HG02610 (cell line): ENCODE data around the gene VENTX.
"Not testable (repeated sequence)": the region's sequence is repeated elsewhere in the genome, so short reads cannot be mapped to it uniquely, and the experiment has no call there.

ENCODE experiments used
- ATAC-seq: cut with Tn5 transposase; IDR thresholded peaks from one replicate; pipeline ENCODE4 v1.9.1; 2021; ENCODE audit warnings: mild to moderate bottlenecking, moderate library complexity; ENCODE audit not compliant: unreplicated experiment

VENTX gene

DNA sequence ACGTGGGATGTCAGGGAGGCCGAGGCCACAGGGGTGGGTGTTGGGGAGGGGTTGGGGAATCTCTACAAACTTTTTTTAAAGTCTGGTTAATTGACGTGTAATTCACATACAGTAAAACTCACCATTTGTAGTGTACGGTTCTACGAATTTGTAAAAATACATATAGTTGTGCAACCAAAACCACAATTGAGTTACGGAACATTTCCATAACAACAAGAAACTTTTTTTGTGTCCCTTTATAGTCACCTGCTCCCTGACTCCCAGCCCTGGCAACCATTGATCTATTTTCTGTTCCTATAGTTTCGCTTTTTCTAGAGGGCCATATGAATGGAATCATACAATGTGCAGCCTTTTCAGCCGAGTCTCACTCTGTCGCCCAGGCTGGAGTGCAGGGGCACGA, 2.9 kb upstream of the VENTX start:
- ATAC-seq = not testable (repeated sequence)

- ATAC-seq = no peak
These were observed 2.3 kb upstream of the VENTX start for GRCh38 chr10:133235265-133235855.

GRCh38 chr10:133235932-133236331, 1.7 kb upstream of the VENTX start:
- ATAC-seq = no peak

DNA sequence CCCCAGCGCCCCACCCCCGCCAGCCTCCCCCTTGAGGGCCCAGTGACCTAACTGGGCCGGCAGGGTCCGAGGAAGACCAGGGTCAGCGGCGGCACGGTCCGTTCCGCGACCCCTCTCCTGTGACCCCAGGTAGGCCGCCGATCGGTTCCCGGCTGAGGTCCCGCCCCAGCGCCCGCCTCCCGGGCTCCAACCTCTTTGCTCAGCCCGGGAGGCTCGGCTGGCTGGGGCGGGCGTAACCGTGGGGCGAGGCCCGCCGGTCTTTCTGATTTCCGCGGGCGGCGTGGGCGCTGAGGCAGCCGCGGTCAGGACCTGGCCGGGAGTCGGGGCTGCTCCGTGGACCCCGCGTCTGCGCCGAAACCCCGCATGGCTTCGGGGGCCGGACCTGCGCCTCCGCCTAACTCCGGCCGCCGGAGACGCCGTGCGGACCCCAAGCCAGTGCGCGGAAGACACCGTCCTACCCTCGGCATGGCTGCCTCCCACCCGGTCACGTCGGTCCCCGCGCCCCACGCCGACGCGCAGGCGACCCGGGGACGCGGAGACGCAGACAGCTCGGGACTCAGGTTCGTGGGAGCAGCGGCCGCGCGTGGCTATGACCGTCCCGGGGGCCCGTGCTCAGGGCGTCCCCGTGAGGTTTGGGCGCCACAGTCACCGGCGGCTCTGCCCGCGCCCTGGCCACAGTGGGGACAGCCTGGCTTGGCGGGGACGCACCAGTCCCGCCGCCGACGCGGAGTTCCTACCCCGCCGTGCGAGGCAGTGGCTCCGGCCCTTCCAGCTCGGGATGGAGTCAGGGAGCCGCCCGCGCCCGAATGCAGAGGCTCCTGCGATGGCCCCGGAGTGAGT, 1.0 kb upstream of the VENTX start:
- ATAC-seq = no peak

DNA sequence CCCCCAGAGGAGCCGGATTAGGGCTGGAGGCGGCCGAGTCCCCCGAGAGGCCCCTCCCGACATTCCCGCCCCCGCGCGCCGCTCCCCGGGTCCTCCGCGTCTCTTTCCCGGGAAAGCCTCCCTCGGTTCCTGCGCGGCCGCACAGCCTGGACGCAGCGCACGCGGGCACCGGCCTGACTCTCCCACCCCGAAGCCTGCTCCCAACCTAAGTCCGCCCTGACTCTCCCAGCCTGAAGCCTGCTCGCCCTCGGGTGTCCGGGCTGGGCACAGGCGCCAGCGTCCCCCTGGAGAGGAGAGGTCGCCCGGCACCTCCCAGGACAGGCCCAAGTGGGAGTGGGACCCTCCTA, 441 bp upstream of the VENTX start:
- no peak for ATAC-seq

GRCh38 chr10:133238466-133238804, 780 bp downstream of the VENTX start:
- ATAC-seq = no peak

DNA sequence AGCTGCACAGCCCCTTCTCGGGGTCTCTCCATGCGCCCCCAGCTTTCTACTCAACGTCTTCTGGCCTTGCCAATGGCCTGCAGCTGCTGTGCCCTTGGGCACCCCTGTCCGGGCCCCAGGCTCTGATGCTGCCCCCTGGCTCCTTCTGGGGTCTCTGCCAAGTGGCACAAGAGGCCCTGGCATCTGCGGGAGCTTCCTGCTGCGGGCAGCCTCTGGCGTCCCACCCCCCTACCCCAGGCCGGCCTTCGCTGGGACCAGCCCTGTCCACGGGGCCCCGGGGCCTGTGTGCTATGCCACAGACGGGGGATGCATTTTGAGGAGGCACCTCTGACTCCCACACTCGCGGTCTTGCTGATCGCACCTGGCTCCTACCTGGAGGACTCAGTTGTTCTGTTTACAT, 2.3 kb downstream of the VENTX start:
- ATAC-seq = no peak

GRCh38 chr10:133241501-133242205, 4.0 kb downstream of the VENTX start:
- ATAC-seq = no peak

DNA sequence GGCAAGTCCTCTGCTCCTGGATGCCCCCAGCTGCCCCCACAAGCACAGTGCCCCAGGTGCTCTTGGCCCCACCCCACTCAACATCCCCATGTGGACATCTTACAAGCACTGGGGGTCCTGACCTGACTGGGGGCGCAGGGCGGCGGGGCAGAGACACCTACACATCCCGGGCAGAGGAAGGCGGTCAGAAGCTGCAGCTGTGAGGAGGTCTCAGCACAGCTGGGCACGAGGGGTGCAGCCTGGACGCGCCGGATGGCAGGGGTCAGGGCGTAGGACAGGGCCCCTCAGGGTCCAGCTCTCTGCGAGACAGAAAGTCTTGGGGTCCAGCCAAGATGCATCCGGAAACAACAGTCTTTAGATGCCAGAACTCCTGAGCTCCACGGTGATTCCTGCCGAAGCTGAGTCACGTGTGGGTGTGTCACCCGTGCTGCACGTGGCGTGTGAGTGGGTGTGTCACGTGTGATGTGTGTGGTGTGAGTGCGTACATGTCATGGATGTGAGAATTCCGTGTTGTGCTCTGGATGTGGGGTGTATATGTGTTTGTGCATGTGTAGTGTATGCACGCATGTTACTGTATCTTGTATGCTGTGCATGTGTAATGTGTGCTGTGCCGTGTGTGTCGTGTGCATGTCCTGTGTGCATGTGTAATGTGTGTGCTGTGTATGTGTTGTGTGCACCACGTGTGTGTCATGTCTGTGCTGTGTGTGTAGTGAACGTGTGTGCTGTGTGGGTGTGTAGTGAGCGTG, 5.1 kb downstream of the VENTX start:
- ATAC-seq = no peak

DNA sequence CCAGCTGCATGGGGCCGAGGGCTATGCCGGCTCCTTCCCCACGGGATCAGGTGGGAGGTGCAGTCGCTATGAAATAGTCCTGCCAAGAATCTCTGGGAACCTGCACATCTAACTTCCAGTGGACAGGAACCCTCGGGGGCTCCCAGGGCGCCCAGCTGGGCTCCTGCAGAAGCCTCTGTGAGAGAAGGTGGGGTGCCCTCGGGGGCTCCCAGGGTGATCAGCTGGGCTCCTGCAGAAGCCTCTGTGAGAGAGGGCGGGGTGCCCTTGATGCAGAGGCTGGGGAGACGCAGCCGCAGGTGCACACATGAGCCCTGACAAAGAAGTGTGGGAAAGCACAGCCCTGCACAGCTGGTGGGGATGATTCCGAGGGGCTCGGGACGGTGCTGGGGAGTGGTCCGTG, 5.9 kb downstream of the VENTX start:
- no peak for ATAC-seq

DNA sequence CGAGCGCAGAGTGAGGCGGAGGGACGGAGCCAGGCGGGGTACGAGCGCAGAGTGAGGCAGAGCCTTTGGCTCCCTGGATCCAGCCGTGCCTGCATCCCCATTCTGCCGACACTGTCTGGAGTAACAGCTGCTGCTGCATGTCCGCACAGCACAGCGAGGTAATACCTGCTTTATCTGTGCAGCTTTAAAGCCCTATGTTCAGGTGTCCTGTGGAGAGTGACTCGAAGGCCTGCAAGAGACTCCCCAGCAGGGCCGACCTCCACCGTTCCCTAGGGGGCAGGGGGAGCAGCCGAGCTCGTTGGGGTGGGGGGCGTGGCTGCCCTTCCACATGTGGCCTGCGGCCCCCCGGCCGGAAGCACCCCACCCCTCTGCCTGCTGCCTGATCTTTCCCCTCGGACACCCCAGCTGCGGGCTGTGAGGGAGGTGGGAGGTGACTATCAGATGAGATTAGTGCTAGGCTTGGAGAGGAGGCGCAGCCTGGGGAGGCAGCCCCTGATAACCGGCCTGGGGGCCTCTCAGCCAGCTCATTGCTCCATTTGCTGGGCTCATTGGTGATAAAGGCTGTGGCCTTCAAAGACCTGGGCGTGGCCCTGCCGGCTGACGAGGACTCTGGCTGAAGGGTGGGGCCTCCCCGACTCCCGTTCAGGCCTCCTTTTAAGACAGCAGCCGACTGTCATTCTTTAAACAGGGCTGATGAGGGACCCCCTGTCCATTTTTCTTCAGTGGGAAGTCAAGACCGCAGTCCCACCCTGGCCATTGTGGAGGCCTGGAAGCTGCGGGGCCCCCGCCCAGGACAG, 8.0 kb downstream of the VENTX start:
- no peak for ATAC-seq

DNA sequence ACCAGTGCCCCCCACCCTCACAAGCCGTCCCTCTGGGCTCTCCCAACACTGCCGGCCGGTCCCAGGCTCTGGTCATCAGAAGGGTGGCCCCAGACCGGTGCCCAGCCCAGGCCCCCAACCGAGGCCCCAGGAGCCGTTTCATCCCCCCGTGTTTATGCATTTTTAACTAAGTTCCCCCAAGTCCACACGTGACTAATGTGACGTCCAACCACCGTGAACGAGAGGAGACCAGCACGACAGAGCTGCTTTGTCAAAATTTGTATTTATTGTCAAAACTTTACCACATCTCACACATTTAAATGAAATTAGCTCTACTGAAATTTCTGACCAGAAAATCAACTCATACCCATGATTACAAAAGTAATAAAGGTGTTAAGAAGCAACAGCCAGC, 8.6 kb downstream of the VENTX start:
- ATAC-seq = no peak

DNA sequence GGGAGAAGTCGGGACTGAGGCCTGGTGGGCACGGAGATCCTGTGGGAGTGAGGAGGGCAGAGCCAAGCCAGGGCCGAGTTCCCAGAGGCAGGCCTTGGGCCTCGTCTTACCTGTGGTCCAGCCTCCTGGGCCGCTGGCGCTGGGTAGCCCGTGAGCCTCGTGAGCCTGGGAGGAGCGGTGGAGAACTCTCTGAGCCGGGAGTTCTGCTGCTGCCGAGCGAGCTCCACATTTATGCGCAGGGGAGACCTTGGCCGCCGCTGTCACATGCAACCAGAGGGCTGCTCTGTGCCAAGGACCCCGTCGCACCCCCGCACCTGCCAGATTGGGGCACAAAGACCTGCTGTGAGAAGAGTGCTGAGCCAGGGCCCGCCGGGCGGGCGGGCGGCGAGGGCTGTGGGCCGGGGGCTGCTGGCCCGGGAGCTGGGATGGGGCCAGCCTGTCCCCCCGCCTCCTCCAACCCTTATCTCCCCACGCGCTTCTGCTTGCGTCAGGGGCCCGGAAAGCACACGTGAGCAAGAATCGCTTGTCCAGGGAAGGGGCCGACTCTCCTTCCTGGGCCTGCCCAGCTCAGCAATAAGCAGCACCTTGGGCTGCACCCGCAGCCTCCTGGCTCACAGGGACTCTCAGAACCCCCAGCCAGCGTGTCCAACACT, 10.2 kb downstream of the VENTX start:
- no peak for ATAC-seq

GRCh38 chr10:133248334-133248715, 10.7 kb downstream of the VENTX start:
- no peak for ATAC-seq

DNA sequence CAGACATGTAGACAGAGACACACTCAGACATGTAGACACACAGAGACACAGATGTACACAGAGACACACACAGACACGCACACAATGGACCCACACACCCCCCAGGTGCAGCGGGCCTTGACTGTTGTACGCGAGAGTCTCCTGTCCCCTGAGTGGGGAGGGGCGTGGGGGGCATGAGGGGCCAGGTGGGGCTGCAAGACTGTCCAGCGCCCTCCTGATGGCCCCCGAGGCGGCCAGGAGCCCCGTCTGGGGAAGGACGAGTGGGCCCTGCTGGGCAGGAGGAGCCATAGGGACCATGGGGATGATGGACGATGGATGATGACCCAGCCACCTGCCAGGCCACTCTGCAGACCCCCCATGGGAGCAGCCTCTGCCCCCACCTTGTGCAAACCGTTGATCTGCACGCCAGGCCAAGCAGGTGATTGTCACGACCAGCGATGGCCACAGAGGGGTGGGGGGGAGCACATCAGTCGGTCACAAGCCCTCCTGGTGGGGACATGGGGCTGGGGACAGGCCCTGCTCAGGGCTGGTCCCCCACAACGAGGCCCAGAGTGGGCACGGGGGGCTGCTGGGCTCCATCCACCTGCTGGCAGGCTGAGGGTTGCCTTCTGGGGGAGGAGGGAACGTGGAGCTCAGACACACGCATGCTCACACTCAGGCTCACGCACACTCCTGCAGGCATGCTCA, 11.6 kb downstream of the VENTX start:
- ATAC-seq = no peak

DNA sequence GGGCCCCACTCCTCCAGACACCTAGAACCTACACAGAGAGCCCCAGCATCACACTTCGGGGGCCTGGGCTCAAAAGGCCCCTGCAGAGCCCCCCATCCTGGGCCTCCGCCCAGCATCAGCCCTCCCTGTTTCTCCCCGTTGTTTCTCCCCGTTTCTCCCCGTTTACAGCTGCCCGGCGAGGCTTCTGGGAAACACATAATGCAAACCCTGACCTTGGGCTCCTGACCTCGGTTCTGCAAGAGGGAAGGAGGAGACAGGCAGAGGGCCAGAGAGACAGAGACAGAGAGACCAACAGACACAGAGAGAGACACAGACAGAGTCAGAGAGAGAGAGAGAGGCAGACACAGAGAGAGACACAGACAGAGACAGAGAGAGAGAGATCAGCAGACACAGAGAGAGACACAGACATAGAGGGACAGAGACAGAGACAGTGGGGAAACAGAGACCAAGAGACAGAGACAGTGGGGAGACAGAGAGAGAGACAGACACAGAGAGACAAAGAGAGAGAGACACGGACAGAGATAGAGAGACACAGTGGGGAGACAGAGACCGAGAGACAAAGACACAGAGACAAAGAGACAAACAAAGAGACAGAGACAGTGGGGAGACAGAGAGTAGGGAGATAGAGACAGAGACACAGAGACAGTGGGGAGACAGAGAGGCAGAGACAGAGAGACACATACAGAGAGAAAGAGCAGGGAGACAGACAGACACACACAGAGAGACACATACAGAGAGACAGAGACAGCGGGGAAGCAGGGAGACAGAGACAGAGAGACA, 12.5 kb downstream of the VENTX start:
- no peak for ATAC-seq

- no peak for ATAC-seq
These were observed 13.9 kb downstream of the VENTX start for GRCh38 chr10:133251388-133252222.

GRCh38 chr10:133252223-133252552, 14.5 kb downstream of the VENTX start:
- ATAC-seq = no peak
